ENCODE data around the gene MYEOV. TPM values are rescaled to one million over a fixed set of nuclear protein-coding genes. Genes with fewer than 3 reads are reported as not detected.

The MYEOV gene
- total and polyA plus RNA-seq, 9 of the 15 experiments (the other 6 are each of a cell fraction or from before 2014, with no cell fraction given): 10.2 to 133 (median 32.2) TPM

DNA sequence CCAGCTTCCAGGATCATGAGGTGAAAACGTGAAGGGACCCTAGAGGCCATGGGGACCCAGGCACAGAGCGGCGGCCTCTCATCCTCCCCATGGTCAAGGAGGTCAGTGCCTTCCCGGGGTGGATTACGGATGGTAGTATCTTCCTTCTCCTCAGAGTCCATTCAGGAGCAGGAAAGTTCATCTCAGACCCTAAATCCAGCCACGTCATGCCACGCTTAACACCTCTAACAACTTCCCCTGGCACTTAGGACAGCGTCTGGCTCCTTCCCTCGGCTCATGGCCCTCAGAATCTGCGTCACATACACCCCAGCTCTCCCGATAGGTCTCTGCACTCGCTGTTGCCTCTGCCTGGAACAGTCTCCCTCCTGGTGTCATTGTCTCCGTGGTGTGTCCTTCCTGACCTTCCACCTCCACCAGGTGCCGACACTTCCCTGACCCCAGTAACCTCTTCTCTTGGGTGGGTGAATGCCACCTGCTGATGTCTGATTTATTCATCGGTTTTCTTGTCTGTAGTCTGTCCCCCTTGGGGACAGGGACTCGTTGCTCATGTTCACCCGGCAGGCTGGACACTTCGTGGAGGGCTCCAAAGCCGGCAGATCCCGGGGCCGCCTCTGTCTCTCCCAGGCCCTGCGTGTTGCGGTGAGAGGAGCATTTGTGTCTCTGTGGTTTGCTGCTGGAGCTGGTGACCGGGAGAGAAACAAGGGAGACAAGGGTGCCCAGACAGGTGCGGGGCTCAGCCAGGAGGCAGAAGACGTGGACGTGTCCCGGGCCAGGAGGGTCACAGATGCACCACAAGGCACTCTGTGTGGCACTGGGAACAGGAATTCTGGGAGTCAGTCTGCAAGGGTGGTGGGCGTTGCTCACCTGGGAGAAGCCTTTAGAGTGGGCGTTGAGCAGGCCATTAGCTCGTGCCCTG, 1.4 kb downstream of the MYEOV start (continued):
- TF ChIP-seq, protein P1, sequence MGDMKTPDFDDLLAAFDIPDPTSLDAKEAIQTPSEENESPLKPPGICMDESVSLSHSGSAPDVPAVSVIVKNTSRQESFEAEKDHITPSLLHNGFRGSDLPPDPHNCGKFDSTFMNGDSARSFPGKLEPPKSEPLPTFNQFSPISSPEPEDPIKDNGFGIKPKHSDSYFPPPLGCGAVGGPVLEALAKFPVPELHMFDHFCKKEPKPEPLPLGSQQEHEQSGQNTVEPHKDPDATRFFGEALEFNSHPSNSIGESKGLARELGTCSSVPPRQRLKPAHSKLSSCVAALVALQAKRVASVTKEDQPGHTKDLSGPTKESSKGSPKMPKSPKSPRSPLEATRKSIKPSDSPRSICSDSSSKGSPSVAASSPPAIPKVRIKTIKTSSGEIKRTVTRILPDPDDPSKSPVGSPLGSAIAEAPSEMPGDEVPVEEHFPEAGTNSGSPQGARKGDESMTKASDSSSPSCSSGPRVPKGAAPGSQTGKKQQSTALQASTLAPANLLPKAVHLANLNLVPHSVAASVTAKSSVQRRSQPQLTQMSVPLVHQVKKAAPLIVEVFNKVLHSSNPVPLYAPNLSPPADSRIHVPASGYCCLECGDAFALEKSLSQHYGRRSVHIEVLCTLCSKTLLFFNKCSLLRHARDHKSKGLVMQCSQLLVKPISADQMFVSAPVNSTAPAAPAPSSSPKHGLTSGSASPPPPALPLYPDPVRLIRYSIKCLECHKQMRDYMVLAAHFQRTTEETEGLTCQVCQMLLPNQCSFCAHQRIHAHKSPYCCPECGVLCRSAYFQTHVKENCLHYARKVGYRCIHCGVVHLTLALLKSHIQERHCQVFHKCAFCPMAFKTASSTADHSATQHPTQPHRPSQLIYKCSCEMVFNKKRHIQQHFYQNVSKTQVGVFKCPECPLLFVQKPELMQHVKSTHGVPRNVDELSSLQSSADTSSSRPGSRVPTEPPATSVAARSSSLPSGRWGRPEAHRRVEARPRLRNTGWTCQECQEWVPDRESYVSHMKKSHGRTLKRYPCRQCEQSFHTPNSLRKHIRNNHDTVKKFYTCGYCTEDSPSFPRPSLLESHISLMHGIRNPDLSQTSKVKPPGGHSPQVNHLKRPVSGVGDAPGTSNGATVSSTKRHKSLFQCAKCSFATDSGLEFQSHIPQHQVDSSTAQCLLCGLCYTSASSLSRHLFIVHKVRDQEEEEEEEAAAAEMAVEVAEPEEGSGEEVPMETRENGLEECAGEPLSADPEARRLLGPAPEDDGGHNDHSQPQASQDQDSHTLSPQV (IDR thresholded peaks at IDR 0.05): peak; percentile 67
- TF ChIP-seq SOX6 (IDR thresholded peaks at IDR 0.05) (peak; percentile 26; the same call in 1 of the 2 replicates), ZNF316 (IDR thresholded peaks at IDR 0.05) (peak; percentile 62), ZNF232 (CRISPR knock-in tag; IDR thresholded peaks at IDR 0.05) (0 out of 2 replicates have a peak, but pooled peaks have one; percentile 34), ZBED1 (IDR thresholded peaks at IDR 0.05) (peak; percentile 28; the same call in 1 of the 2 replicates), NR2C2 (CRISPR knock-in tag; IDR thresholded peaks at IDR 0.05) (peak; percentile 20; the same call in 1 of the 2 replicates), NR2C2 (tag; IDR thresholded peaks at IDR 0.05) (peak; percentile 65; the same call in 1 of the 2 replicates), ZBTB7A (IDR thresholded peaks at IDR 0.05; ENCODE audit: borderline replicate concordance, control insufficient read depth, low read depth, low read length) (peak; percentile 38; the same call in 1 of the 2 replicates), RCOR1 (IDR thresholded peaks at IDR 0.05; ENCODE audit: borderline replicate concordance in 1 of 2, low read depth in 2 of 2, low read length in 2 of 2) (peak in 1 of 2 experiments; percentile 26; a peak in 1 of 4 replicates), EP400 (IDR thresholded peaks at IDR 0.05) (peak; percentile 78), ETV1 (tag; conservative IDR thresholded peaks at IDR 0.05; ENCODE audit: low read depth) (peak; percentile 34; the same call in 1 of the 2 replicates), ZNF133 (CRISPR knock-in tag; IDR thresholded peaks at IDR 0.05) (no peak)
- TF ChIP-seq, protein P2, sequence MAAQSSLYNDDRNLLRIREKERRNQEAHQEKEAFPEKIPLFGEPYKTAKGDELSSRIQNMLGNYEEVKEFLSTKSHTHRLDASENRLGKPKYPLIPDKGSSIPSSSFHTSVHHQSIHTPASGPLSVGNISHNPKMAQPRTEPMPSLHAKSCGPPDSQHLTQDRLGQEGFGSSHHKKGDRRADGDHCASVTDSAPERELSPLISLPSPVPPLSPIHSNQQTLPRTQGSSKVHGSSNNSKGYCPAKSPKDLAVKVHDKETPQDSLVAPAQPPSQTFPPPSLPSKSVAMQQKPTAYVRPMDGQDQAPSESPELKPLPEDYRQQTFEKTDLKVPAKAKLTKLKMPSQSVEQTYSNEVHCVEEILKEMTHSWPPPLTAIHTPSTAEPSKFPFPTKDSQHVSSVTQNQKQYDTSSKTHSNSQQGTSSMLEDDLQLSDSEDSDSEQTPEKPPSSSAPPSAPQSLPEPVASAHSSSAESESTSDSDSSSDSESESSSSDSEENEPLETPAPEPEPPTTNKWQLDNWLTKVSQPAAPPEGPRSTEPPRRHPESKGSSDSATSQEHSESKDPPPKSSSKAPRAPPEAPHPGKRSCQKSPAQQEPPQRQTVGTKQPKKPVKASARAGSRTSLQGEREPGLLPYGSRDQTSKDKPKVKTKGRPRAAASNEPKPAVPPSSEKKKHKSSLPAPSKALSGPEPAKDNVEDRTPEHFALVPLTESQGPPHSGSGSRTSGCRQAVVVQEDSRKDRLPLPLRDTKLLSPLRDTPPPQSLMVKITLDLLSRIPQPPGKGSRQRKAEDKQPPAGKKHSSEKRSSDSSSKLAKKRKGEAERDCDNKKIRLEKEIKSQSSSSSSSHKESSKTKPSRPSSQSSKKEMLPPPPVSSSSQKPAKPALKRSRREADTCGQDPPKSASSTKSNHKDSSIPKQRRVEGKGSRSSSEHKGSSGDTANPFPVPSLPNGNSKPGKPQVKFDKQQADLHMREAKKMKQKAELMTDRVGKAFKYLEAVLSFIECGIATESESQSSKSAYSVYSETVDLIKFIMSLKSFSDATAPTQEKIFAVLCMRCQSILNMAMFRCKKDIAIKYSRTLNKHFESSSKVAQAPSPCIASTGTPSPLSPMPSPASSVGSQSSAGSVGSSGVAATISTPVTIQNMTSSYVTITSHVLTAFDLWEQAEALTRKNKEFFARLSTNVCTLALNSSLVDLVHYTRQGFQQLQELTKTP (IDR thresholded peaks at IDR 0.05; ENCODE audit: low read depth in 1 of 2, partially characterized antibody in 2 of 2): peak in 1 of 2 experiments; percentile 49
- TF ChIP-seq, protein P3, sequence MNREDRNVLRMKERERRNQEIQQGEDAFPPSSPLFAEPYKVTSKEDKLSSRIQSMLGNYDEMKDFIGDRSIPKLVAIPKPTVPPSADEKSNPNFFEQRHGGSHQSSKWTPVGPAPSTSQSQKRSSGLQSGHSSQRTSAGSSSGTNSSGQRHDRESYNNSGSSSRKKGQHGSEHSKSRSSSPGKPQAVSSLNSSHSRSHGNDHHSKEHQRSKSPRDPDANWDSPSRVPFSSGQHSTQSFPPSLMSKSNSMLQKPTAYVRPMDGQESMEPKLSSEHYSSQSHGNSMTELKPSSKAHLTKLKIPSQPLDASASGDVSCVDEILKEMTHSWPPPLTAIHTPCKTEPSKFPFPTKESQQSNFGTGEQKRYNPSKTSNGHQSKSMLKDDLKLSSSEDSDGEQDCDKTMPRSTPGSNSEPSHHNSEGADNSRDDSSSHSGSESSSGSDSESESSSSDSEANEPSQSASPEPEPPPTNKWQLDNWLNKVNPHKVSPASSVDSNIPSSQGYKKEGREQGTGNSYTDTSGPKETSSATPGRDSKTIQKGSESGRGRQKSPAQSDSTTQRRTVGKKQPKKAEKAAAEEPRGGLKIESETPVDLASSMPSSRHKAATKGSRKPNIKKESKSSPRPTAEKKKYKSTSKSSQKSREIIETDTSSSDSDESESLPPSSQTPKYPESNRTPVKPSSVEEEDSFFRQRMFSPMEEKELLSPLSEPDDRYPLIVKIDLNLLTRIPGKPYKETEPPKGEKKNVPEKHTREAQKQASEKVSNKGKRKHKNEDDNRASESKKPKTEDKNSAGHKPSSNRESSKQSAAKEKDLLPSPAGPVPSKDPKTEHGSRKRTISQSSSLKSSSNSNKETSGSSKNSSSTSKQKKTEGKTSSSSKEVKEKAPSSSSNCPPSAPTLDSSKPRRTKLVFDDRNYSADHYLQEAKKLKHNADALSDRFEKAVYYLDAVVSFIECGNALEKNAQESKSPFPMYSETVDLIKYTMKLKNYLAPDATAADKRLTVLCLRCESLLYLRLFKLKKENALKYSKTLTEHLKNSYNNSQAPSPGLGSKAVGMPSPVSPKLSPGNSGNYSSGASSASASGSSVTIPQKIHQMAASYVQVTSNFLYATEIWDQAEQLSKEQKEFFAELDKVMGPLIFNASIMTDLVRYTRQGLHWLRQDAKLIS (CRISPR knock-in tag; IDR thresholded peaks at IDR 0.05): peak; percentile 58

All from K562 (cell line).